ENCODE data around the gene EPC1. TPM values are rescaled to one million over a fixed set of nuclear protein-coding genes. Genes with fewer than 3 reads are reported as not detected.
"Not testable (repeated sequence)": the region's sequence is repeated elsewhere in the genome, so short reads cannot be mapped to it uniquely, and the experiment has no call there.

The EPC1 gene
- total RNA-seq, 1 donor from 2014 or later = 9.6 TPM

DNA sequence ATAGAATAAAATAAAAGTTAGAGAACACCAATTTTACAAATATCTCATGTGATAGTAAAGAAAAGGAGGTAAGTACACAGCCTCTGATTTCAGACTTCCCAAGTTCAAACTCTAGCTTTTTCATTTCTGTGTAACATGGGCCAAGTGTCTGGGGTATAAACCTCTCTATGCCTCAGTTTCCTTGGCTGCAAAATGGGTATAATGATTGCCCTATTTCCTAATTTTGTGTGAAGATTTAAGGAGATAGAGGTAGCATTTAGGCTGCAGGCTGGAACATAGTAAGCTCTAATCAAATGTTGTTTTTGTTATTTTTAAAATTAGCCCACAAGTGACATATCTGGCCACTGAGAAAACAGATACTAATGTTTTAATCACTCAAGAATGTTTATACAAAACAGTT is 26.1 kb upstream of the EPC1 start:
- DNase-seq (ENCODE audit: low spot score) (no peak), ATAC-seq (no peak)

DNA sequence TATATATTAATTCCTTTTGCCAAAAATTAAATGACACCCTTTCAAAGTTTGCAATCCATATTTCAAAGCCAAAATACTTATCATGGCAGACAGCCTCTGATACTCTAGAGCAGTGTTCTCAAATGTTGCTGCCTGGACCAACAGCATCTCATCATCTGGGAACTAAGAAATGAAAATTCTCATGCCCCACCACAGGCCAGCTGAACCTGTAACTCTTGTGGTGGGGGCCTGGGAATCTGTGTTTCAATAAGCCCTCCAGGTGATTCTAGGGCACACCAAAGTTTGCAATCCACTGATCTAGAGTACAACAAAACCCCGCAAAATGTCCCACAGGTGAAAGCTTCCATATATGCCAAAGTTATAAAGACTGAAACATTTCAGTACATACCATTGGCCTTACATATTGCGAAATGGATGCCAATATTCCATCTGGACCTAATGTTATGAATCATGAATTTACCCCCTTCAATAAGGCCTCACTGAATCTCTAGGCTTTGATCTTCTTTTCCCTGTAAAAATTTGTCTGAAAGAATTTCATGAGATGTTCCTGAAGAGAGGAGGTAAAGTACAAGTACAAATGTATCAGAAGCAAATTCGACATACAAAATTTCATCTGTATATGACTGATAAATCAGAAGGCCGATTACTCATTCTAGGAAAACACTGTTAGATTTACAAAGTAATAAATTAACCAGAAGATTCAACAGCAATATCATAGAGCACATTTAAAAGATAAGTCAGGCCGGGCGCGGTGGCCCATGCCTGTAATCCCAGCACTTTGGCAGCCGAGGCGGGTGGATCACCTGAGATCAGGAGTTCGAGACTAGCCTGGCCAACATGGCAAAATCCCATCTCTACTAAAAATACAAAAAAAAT is 25.3 kb upstream of the EPC1 start:
- DNase-seq (ENCODE audit: low spot score) (no peak), ATAC-seq (no peak)

DNA sequence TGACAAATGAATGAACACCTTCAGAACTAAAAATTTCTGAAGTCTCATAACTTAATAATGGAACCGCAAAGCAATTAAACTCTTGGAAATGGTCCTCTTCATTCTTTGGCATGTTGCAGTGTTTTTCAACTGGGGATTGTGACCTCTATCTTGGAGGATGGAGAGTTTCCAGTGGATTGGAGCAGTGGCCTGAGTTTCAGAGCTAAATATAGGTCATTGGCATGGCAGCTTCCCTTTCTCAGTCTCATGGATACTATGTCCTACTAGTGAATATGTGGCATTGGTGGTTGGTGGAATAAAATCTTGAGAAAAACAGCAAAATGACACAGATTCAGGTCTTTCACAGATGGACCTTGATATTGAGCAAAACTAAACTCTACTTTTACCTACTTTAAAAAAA is 24.1 kb upstream of the EPC1 start:
- DNase-seq (ENCODE audit: low spot score) (no peak), ATAC-seq (peak; percentile 40)

DNA sequence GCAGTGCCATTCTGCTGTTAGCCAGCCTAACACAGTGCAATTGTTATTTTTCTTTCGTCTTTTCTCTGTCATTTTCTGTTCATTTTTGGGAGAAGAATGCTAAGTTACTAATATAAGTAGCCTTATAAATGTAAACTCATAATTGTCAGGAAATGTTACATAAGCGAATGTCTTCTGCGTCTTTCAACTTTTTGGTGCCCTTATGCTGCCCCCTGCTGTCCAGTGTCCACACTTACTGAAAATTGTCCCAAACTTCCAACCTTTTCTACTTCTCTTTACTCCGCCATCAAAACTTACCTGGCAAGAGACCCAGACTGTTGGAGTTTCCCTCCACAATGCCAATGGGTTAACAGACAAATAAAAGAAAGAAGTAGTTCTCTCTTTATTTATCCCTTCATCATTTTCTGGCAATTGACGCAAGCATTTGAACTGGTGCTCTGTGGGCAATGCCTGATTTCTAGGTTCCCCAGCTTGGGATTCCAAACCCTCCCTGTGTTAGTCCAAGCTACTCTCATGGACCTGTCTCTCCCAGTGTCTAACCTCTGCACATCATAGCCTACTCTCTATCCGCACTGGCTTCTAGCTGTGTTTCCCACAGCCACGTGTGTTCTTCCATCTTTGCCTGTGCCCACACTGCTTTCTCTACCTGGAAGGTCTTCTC is 21.0 kb upstream of the EPC1 start:
- peak; percentile 94 for ATAC-seq

DNA sequence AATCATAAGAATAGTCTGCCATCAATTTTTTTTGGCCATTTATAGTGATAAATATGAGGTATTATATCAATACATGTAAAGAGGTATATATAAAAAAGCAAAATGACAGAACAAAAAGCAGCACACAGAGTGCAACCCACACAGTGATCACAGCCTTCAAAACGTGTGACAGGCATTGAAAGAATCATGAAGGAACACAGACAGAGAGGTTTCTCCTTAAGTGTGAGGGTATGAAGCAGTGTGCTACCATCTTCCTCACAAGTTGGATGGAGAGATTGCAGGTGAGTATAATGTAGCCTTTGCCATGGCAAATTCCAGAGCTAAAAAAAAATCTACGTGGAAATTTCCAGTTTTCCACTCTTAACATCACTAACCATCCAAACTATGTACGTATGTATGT is 19.6 kb upstream of the EPC1 start:
- no peak for DNase-seq (ENCODE audit: low spot score)
- no peak for ATAC-seq

More for the DNA sequence above, 21.0 kb upstream of the EPC1 start:
- peak; percentile 75 for DNase-seq (ENCODE audit: low spot score)

DNA sequence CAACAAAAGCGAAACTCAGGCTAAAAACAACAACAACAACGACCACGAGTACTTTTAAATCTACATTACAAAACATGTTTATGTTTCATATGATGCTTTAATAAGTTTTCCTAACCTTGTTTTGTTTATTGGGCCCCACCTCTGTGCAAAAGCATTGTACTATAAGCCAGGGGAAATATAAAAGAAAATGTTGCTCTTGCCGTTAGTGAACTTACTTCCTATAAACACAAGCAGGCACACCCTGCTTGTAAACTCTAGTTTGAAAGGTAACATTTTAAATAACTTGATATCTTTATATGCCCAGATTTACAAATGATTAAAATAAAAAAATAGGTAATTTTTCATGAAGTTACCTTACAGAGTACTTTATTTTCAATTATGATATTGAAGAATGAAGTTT is 19.2 kb upstream of the EPC1 start:
- ATAC-seq (no peak), DNase-seq (ENCODE audit: low spot score) (no peak)

DNA sequence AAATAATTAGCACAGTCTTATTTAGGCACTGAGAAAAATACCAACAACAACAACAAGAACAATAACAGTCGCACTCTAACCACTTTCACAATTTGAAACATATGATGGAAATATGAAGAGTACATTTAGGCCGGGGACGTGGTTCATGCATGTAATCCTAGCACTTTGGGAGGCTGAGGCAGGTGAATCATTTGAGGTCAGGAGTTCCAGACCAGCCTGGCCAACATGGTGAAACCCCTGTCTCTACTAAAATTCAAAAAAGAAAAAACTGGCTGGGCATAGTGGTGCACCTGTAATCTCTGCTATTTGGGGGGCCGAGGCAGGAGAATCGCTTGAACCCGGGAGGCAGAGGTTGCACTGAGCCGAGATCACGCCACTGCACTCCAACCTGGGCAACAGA is 18.4 kb upstream of the EPC1 start:
- ATAC-seq; DNase-seq (ENCODE audit: low spot score): not testable (repeated sequence)

DNA sequence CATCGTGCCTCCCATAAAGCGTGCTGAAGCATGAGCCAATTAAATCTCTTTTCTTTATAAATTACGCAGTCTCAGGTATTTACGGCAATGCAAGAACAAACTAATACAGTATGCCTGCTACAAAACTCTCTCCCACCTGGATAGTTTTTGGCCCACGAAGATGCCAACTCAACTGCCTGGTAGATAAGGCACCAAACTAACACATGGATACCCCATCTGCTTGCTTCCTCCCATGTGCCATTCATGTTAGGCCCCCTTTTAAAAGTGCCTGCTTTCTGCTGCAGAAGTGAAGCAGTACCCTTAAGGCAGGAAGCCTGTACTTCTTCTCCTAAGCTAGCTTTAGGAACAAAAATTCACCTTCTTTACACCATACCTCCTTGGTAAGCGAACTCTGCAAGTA is 15.6 kb upstream of the EPC1 start:
- ATAC-seq = no peak
- DNase-seq (ENCODE audit: low spot score) = no peak

DNA sequence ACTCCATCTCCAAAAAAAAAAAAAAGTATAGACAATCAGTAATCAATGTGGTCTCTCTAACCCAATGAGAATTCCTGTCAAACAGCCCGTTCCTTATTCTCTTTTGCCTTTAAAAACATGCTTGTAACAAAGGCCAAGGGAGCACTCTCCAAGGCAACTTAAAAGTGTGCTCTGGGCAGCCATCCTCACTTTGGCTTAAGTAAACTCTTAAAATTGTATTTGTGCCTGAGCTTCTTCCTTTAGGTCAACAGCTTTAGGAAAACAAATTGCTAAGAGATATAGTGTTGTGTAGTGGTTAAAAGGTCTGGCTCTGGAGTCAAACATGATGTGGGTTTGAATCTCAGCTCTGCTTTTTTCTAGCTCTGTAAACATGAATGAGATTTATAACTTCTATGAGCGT is 13.9 kb upstream of the EPC1 start:
- no peak for ATAC-seq
- no peak for DNase-seq (ENCODE audit: low spot score)

DNA sequence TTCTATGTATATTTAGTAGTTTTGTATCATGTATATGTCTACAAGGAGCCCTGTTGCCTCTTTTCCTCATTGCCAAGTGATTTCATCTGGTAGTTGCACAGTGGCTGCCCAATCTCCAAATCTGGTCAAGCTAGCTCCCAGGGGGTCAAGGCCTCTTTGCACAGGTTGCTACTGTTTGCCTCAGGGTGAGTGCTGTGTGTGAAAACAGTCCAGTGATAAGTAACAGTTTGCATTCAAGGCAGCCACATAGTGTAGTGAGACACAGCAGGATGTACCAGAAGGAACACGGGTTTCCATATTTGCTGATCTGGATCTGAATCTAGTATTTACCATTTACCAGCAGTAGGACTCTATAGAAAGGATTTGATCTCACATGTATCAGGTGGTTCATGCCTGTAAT is 13.3 kb upstream of the EPC1 start:
- peak; percentile 84 for ATAC-seq
- DNase-seq (ENCODE audit: low spot score) = no peak

DNA sequence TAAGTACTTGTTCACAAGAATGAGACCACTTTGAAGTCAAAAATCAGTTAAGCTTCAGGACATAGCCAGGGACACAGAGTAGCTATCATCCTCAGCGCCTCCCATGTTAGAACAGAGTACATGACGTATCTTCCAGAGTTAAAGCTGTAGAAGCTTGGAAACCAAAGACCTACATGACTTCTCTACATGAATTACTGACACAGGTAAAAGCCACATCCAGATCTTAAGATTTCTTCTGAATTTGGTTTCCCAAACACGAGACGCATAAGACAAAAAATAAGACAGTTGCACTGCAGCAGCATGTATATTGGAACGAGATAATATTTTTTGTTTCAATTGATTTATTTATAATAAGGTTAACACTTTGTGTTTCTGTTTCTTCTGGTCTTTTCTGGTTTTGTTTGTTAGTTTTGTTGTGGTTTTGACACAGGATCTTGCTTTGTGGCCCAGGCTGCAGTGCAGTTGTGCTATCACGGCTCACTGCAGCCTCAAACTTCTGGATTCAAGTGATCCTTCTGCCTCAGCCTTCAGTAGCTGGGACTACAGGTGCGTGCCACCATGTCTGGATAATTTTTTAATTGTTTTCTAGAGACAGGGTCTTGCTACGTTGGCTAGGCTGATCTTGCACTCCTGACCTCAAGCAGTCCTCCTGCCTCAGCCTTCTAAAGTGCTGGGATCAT is 10.2 kb upstream of the EPC1 start:
- ATAC-seq = no peak

DNA sequence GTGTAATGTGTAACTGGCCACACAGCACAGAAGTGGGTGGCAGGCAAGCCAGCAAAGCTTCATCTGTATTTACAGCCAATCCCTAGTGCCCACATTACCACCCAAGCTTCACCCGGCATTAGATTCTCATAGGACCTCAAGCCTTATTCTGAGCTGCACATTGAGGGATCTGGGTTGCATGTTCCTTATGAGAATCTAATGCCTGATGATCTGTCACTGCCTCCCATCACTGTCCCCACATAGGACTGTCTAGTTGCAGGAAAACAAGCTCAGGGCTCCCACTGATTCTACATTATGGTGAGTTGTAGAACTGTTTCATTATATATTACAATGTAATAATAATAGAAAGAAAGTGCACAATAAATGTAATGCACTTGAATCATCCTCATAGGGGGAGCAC is 7.7 kb upstream of the EPC1 start:
- not testable (repeated sequence) for DNase-seq (ENCODE audit: low spot score); ATAC-seq

More for the DNA sequence above, 10.2 kb upstream of the EPC1 start:
- no peak for DNase-seq (ENCODE audit: low spot score)

DNA sequence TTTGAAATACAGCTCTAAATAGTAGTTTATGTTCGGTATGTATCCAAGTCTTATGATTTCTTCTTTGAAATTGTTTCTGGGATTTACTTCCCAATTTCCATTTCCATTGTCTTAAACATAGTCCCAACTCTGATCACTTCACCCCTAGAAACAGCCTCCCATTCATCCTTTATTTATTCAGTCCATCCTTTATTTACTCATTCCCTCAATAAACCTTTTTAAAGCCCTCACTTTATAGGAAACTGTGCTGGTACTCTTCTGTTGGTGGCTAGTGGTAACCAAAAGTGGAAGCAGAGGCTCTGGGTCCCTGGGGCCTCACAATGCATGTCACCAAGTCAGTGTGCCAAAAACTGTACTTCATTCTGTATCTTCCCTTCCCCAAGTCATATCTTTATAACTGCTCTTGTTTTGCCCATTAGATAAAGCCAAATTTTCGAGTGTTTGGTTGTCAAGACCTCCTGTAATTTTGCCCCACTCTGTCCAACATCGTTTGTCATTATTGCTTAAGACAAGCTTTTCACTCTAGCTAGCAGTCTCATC is 3.9 kb upstream of the EPC1 start:
- DNase-seq (ENCODE audit: low spot score) (no peak), ATAC-seq (no peak)

DNA sequence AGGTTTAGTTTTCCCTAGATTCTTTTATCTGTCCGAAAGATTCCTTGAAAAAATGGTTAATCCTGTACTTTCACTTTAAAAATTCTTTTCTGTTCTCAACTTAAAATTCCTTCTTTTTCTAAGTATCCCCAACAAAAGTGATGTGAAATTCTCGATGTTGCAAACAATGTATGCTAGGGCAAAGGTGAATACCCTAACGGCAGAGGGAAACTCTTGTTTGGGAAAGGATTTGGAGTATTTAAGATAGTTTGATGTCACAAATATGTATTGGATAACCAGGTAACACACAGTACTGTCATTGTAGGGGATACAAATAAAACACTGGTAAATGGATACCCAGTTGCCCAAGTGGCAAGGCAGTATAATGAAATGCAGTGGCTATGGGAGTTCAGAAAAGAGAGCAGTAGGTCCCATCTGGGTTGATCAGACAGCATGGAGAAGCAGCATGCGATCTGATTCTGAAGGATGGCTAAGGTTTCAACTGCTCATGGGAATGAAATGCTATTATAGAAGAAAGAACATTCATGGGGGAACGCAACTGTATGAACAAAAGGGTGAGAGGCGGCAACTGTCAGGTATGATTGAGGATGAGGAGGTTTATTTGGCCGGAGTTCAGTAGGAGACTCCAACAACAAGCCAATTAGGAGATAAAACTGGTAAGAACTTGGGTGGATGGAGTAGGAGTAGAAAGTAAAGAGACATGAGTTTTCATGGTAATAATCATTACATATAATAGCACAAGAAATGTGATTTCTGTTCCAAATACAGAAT is 3.2 kb upstream of the EPC1 start:
- ATAC-seq (no peak), DNase-seq (ENCODE audit: low spot score) (no peak)

DNA sequence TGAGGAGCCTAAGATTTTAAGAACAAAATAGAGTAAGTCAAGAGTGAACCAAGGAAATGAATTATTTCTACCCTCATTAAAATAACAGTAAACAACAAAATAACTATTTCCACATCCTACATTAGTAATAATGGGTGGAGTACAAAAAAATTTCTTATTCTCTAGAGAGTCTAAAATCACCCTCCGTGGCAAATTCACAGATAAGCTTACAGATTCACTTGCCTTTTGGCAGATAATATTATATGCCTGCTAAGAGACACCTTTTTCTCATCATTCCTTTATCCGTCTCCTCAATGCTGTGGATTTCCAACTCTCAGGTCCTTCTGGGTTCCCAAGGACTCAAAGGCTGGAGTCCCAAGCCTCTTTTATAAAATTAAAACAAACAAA is 2.2 kb upstream of the EPC1 start:
- no peak for DNase-seq (ENCODE audit: low spot score)
- no peak for ATAC-seq

DNA sequence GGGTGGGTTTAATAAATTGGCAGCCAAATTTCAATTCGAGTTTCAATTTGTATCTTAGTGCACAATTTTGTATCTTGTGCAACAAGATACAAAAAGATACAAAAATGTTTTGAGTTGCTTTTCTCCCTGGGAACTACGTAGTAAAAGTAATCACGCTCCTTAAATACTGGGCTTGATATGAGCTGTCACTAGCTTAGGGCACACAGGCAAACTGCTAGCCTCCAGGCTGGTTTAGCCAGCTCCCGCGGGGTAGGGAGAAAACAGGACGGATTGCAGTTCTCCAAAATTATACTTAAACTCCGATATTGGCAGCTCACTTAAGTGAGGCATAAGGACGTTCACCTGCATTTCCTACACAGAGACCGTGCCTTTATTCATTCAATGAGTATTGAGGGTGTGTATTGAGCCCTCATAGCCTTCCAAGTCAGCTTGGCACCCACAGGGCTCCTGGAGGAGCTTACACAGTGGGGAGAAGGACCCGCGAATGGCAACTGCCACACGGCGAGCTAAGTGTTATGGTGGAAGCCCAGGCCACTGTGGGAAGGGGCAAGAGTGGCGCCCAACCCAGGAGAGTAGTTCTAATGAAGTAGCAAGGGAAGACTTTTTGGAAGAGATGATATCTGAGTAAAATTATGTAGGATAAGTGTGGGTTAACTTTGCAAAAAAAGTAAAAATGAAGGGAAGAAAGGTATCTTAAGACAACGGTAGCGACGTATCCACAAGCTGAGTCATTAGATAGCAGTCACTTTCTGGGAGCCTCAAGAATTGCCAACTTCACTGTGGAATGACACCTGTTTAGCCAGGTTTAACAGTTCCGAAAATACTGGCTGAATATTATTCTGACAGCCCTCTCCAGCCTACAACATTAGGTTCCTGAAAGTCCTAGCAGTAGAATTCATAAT is 1.6 kb upstream of the EPC1 start:
- DNase-seq (ENCODE audit: low spot score) (no peak), ATAC-seq (no peak)

DNA sequence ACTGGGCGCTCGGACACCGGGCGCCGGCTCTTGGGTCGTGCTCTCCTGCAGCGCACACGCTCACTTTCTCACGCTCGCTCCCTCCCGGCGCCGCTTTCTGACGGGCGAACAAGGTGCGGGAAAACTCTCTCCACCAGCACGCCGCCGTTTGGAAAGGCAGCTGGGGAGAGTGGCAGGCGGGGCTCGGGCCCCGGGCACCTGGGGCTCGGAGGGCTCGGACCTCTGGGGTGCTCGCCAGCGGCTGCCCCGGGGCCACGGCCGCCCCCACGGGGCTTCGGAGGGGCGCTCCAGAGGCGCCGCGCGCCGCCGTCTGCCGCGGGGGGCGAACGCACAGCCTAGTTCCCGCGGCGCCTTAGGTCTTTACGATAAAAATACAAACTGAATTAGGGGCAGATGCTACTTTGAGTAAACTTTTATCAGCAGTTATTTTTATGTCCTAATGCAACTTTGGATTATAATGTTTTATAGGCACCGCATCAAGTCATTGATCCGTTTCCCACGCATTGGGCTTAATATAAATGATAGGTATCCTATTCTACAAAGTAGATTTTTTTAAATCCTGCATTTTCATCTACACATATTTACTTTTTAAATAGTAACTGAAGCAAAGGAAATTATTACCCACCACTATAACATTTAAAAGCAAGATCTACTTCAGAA is 535 bp upstream of the EPC1 start:
- ATAC-seq (no peak), DNase-seq (ENCODE audit: low spot score) (no peak)

DNA sequence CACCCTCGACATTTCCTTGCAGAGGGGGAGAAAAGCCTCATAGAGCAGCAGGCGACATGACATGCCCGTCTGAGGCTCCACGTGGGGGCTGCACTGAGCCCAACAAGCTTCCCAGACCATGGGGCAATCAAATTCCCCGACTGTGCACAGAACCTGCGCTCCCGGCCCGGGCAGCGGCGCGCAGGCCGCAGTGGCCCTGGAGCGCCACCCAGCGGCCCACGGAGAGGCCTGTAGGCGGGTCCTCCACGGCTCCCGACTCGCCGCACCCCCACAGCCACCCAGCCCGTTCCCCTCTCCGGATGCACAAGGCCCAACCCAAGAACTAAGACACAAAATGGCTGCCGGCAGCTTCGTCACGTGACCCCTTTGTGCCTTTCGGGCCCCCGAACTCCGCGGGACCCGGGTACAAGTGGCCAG is 816 bp downstream of the EPC1 start:
- ATAC-seq = peak; percentile 92

DNA sequence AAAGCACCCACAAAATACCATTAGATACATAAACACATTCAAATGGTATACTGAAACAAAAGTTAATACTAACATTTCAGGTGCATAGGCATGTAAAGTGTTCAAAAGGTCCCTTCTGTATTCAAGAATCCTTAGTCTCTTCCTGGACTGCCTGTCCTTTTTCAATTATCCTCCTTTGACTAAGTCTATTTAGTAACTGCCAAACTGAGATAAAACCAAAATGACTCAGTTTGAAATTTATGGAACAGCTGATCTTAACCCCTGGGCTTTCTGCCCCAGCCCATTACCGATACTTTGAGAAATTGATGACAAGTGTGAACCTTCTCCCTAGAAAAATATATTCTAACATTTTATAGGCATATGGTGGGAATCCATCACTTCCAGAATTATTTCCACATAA is 5.4 kb downstream of the EPC1 start:
- DNase-seq (ENCODE audit: low spot score) (no peak), ATAC-seq (no peak)

More for the DNA sequence above, 816 bp downstream of the EPC1 start:
- DNase-seq (ENCODE audit: low spot score) = peak; percentile 96
